ENCODE data around the gene BRINP3. TPM values are rescaled to one million over a fixed set of nuclear protein-coding genes. Genes with fewer than 3 reads are reported as not detected.

The BRINP3 gene
- total RNA-seq, 2 donors from 2014 or later = 19.1 to 19.6 TPM

DNA sequence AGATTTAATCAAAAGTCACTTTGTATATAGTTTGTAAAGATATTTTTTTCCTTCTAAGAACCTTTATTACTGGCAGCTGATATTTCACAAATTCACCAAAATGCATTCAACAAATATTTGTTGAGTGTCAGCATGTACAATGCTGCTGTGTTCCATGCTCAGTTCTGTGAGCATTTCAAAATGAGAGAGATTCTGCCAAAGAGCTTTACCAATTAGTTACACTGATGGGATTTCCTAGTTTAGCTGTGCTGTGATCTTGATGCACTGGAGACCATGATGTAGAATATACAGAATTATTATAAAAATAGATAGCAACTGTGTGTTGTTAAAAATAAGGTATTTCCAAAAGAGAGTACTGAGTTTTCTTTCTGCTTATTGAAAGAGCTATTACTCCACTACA, 225.6 kb downstream of the BRINP3 start:
- Histone ChIP-seq H3K4me1 (no peaks in the 10 kb centered on the region), H3K36me3 (no peaks in the 10 kb centered on the region), H3K27ac (no peak overlapping the region), H3K9ac (ENCODE audit: low read depth in 2 of 2, low read length in 2 of 2) (no peak overlapping the region), H3K27me3 (no peaks in the 10 kb centered on the region), H3K4me3 (no peak overlapping the region), H3K9me3 (no peaks in the 10 kb centered on the region)
- no peak for DNase-seq
- TF ChIP-seq, protein P1, sequence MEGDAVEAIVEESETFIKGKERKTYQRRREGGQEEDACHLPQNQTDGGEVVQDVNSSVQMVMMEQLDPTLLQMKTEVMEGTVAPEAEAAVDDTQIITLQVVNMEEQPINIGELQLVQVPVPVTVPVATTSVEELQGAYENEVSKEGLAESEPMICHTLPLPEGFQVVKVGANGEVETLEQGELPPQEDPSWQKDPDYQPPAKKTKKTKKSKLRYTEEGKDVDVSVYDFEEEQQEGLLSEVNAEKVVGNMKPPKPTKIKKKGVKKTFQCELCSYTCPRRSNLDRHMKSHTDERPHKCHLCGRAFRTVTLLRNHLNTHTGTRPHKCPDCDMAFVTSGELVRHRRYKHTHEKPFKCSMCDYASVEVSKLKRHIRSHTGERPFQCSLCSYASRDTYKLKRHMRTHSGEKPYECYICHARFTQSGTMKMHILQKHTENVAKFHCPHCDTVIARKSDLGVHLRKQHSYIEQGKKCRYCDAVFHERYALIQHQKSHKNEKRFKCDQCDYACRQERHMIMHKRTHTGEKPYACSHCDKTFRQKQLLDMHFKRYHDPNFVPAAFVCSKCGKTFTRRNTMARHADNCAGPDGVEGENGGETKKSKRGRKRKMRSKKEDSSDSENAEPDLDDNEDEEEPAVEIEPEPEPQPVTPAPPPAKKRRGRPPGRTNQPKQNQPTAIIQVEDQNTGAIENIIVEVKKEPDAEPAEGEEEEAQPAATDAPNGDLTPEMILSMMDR (IDR thresholded peaks at IDR 0.05) = no peak
- intact Hi-C loops (cut with DNase I) = no loop called here

DNA sequence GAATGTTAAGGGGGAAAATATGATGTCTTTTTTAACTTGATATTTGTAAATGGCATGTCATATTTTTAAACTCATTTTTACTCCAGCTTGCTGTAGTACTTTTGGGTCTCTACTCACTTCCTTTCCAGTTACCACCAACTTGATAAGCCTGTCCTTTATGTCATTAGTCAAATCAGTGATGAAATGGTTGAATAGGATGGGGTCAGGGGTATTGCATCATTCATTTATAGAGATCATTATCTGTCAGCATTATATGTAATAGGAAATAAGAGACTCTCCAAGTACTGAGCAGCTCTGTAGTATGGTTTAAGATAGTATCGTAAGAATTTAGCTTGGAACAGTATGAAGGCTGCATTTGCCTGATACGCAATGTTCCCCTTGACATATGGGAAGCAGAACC, 227.3 kb downstream of the BRINP3 start:
- no peaks in the 10 kb centered on the region for H3K27me3 ChIP-seq
- no peaks in the 10 kb centered on the region for H3K36me3 ChIP-seq
- TF ChIP-seq, protein P1 (IDR thresholded peaks at IDR 0.05) = no peak
- H3K9ac ChIP-seq (ENCODE audit: low read depth in 2 of 2, low read length in 2 of 2) = no peak overlapping the region
- intact Hi-C loops (cut with DNase I) = no loop called here
- no peak overlapping the region for H3K27ac ChIP-seq
- no peak for DNase-seq
- H3K4me3 ChIP-seq = no peak overlapping the region
- no peaks in the 10 kb centered on the region for H3K9me3 ChIP-seq
- H3K4me1 ChIP-seq = no peaks in the 10 kb centered on the region

DNA sequence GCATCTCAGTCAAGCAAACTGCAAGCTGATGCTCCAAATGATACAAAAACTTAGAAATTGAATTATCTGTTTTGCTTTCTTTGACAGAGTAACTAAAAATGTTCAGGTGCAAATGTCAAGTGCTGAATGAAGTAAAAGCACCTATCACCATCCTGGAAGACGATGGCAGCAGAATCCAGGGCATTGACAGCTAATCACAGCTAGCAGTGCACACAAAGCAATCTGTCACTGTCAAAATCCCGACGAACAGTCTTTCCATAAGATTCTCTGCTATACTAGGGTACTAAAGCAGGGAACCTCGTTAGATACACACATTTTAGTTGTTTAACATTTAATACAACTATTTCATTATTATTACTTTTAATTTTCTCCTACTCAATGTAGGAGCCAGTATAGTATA, 233.3 kb downstream of the BRINP3 start:
- H3K27me3 ChIP-seq = no peaks in the 10 kb centered on the region
- H3K9ac ChIP-seq (ENCODE audit: low read depth in 2 of 2, low read length in 2 of 2) = no peak overlapping the region
- no peaks in the 10 kb centered on the region for H3K36me3 ChIP-seq
- no peaks in the 10 kb centered on the region for H3K4me1 ChIP-seq
- no peak for DNase-seq
- no peaks in the 10 kb centered on the region for H3K9me3 ChIP-seq
- intact Hi-C loops (cut with DNase I) = no loop called here
- H3K4me3 ChIP-seq = no peak overlapping the region
- TF ChIP-seq, protein P1 (IDR thresholded peaks at IDR 0.05) = no peak
- no peak overlapping the region for H3K27ac ChIP-seq

DNA sequence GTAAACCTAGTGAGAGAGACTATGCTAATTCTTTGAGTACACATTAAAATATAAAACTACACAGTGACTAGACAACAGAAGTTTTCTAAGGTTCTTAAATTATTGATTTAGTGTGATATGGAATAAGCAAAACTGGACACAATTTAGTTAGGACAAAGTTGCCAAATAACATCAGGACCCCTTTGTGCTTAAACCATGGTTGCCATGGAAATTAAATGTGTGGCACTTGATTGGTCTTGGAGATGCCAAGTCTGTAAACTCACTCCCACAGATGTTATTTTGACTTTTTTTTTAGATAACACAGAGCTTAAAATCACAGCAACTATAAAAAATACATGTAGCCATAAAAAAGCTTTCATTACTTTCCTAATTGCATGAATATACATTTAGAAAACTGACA, 234.6 kb downstream of the BRINP3 start:
- Histone ChIP-seq H3K36me3 (no peaks in the 10 kb centered on the region), H3K9ac (ENCODE audit: low read depth in 2 of 2, low read length in 2 of 2) (no peak overlapping the region), H3K27ac (no peak overlapping the region), H3K27me3 (no peaks in the 10 kb centered on the region), H3K4me1 (no peaks in the 10 kb centered on the region), H3K9me3 (no peaks in the 10 kb centered on the region), H3K4me3 (no peak overlapping the region)
- intact Hi-C loops (cut with DNase I) = no loop called here
- no peak for DNase-seq
- TF ChIP-seq, protein P1 (IDR thresholded peaks at IDR 0.05) = no peak

DNA sequence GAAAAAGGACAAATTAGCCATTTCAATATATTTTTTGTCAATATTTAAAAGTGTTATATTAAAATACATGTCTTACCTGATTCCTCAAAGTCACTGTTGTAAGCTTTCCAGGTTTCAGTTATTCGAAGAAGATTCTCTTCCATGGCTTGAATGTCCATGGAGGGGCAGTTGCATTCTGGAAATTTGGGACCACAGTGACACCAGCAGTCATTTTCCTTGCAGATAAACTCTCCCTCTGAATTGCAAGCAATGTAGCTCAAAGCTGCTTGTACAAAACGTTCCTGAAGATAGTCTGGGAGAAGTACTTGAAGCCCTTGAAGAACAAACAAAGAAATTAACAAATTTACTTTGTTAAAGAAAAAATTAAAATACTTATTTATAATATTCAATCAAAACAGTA, 251.7 kb downstream of the BRINP3 start:
- no peak for DNase-seq
- no peaks in the 10 kb centered on the region for H3K36me3 ChIP-seq
- TF ChIP-seq, protein P1 (IDR thresholded peaks at IDR 0.05) = no peak
- no peaks in the 10 kb centered on the region for H3K9me3 ChIP-seq
- no peak overlapping the region for H3K27ac ChIP-seq
- intact Hi-C loops (cut with DNase I) = no loop called here
- no peak overlapping the region for H3K9ac ChIP-seq (ENCODE audit: low read depth in 2 of 2, low read length in 2 of 2)
- no peak overlapping the region for H3K4me3 ChIP-seq
- H3K4me1 ChIP-seq = no peaks in the 10 kb centered on the region
- no peaks in the 10 kb centered on the region for H3K27me3 ChIP-seq

DNA sequence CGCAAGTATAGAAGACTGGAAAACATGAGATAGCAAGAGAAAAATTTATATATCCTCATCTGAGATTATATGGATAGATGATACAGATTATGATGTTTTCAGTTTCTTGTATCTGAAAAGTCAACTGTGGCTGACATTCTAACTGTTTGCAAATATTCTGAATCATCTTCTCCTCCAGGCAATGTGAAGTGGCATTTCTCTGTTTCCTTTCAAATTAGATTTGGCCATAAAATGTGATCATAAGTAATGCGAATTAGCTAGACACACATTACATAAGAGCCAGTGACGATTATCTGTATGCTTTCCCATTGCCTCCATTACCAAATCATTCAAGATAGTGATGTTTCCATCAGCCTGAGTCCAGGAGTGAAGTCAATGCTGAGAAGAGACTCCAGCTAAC, 265.2 kb downstream of the BRINP3 start:
- no peak overlapping the region for H3K27ac ChIP-seq
- no peaks in the 10 kb centered on the region for H3K27me3 ChIP-seq
- H3K9ac ChIP-seq (ENCODE audit: low read depth in 2 of 2, low read length in 2 of 2) = no peak overlapping the region
- TF ChIP-seq, protein P1 (IDR thresholded peaks at IDR 0.05) = no peak
- intact Hi-C loops (cut with DNase I) = no loop called here
- no peak for DNase-seq
- no peak overlapping the region for H3K4me3 ChIP-seq
- no peaks in the 10 kb centered on the region for H3K4me1 ChIP-seq
- no peaks in the 10 kb centered on the region for H3K36me3 ChIP-seq
- H3K9me3 ChIP-seq = no peaks in the 10 kb centered on the region
